ENCODE measurements around the gene SRSF3. TPM values are rescaled to one million over a fixed set of nuclear protein-coding genes. Genes with fewer than 3 reads are reported as not detected.

SRSF3 gene
- total and polyA plus RNA-seq, 9 of the 15 experiments (the other 6 are each of a cell fraction or from before 2014, with no cell fraction given): 337 to 1,200 (median 518) TPM

DNA sequence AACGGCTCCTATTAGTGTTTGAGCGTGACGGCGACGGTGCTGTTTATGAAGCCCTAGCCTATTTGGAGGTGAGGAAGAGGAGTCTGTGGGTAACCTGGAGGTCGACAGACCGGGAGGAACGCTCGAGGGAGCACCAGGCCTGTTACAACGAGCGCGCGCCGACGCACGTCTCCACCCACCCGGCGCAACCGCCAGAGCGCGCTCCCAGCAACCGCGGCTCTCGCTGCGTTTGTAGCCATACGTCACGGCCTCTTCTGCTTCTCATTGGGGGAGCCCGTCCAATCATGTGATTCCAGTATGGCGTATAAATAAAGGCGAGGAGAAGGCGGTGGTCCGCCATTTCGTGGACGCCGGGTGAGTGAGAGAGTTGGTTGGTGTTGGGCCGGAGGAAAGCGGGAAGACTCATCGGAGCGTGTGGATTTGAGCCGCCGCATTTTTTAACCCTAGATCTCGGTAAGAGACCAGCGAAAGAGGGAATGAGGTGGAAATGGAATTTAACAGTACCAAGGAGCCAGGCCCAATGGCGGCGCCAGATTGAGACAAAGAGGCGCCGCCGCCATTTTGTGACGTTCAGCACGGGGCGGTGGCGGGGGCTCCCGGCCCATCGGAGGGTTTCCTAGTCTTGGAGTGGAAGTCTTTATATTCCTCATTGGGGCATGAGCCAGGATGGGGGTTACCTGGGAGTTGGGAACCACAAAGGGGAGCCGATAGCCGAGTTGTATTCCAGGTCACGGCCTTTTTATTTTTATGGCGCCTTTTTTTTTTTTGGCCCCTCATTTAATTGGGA, at the start of gene SRSF3 (continued):
- TF ChIP-seq, protein P1, sequence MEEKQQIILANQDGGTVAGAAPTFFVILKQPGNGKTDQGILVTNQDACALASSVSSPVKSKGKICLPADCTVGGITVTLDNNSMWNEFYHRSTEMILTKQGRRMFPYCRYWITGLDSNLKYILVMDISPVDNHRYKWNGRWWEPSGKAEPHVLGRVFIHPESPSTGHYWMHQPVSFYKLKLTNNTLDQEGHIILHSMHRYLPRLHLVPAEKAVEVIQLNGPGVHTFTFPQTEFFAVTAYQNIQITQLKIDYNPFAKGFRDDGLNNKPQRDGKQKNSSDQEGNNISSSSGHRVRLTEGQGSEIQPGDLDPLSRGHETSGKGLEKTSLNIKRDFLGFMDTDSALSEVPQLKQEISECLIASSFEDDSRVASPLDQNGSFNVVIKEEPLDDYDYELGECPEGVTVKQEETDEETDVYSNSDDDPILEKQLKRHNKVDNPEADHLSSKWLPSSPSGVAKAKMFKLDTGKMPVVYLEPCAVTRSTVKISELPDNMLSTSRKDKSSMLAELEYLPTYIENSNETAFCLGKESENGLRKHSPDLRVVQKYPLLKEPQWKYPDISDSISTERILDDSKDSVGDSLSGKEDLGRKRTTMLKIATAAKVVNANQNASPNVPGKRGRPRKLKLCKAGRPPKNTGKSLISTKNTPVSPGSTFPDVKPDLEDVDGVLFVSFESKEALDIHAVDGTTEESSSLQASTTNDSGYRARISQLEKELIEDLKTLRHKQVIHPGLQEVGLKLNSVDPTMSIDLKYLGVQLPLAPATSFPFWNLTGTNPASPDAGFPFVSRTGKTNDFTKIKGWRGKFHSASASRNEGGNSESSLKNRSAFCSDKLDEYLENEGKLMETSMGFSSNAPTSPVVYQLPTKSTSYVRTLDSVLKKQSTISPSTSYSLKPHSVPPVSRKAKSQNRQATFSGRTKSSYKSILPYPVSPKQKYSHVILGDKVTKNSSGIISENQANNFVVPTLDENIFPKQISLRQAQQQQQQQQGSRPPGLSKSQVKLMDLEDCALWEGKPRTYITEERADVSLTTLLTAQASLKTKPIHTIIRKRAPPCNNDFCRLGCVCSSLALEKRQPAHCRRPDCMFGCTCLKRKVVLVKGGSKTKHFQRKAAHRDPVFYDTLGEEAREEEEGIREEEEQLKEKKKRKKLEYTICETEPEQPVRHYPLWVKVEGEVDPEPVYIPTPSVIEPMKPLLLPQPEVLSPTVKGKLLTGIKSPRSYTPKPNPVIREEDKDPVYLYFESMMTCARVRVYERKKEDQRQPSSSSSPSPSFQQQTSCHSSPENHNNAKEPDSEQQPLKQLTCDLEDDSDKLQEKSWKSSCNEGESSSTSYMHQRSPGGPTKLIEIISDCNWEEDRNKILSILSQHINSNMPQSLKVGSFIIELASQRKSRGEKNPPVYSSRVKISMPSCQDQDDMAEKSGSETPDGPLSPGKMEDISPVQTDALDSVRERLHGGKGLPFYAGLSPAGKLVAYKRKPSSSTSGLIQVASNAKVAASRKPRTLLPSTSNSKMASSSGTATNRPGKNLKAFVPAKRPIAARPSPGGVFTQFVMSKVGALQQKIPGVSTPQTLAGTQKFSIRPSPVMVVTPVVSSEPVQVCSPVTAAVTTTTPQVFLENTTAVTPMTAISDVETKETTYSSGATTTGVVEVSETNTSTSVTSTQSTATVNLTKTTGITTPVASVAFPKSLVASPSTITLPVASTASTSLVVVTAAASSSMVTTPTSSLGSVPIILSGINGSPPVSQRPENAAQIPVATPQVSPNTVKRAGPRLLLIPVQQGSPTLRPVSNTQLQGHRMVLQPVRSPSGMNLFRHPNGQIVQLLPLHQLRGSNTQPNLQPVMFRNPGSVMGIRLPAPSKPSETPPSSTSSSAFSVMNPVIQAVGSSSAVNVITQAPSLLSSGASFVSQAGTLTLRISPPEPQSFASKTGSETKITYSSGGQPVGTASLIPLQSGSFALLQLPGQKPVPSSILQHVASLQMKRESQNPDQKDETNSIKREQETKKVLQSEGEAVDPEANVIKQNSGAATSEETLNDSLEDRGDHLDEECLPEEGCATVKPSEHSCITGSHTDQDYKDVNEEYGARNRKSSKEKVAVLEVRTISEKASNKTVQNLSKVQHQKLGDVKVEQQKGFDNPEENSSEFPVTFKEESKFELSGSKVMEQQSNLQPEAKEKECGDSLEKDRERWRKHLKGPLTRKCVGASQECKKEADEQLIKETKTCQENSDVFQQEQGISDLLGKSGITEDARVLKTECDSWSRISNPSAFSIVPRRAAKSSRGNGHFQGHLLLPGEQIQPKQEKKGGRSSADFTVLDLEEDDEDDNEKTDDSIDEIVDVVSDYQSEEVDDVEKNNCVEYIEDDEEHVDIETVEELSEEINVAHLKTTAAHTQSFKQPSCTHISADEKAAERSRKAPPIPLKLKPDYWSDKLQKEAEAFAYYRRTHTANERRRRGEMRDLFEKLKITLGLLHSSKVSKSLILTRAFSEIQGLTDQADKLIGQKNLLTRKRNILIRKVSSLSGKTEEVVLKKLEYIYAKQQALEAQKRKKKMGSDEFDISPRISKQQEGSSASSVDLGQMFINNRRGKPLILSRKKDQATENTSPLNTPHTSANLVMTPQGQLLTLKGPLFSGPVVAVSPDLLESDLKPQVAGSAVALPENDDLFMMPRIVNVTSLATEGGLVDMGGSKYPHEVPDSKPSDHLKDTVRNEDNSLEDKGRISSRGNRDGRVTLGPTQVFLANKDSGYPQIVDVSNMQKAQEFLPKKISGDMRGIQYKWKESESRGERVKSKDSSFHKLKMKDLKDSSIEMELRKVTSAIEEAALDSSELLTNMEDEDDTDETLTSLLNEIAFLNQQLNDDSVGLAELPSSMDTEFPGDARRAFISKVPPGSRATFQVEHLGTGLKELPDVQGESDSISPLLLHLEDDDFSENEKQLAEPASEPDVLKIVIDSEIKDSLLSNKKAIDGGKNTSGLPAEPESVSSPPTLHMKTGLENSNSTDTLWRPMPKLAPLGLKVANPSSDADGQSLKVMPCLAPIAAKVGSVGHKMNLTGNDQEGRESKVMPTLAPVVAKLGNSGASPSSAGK (IDR thresholded peaks at IDR 0.05): peak; percentile 79
- TF ChIP-seq, protein P2, sequence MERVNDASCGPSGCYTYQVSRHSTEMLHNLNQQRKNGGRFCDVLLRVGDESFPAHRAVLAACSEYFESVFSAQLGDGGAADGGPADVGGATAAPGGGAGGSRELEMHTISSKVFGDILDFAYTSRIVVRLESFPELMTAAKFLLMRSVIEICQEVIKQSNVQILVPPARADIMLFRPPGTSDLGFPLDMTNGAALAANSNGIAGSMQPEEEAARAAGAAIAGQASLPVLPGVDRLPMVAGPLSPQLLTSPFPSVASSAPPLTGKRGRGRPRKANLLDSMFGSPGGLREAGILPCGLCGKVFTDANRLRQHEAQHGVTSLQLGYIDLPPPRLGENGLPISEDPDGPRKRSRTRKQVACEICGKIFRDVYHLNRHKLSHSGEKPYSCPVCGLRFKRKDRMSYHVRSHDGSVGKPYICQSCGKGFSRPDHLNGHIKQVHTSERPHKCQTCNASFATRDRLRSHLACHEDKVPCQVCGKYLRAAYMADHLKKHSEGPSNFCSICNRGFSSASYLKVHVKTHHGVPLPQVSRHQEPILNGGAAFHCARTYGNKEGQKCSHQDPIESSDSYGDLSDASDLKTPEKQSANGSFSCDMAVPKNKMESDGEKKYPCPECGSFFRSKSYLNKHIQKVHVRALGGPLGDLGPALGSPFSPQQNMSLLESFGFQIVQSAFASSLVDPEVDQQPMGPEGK (CRISPR knock-in tag; IDR thresholded peaks at IDR 0.05; ENCODE audit: borderline replicate concordance): peak; percentile 88
- TF ChIP-seq WHSC1 (IDR thresholded peaks at IDR 0.05; ENCODE audit: low read length) (no peak), FOXK2 (conservative IDR thresholded peaks at IDR 0.05 in 1 of 2, IDR thresholded peaks at IDR 0.05 in 1 of 2; ENCODE audit: low read depth in 2 of 2) (peak; percentile 88 to 89; a peak in 3 of 4 replicates), PURB (CRISPR knock-in tag; IDR thresholded peaks at IDR 0.05; ENCODE audit: low read depth) (no peak), ZNF3 (CRISPR knock-in tag; IDR thresholded peaks at IDR 0.05) (peak; percentile 52; the same call in 1 of the 2 replicates)
- TF ChIP-seq, protein P3, sequence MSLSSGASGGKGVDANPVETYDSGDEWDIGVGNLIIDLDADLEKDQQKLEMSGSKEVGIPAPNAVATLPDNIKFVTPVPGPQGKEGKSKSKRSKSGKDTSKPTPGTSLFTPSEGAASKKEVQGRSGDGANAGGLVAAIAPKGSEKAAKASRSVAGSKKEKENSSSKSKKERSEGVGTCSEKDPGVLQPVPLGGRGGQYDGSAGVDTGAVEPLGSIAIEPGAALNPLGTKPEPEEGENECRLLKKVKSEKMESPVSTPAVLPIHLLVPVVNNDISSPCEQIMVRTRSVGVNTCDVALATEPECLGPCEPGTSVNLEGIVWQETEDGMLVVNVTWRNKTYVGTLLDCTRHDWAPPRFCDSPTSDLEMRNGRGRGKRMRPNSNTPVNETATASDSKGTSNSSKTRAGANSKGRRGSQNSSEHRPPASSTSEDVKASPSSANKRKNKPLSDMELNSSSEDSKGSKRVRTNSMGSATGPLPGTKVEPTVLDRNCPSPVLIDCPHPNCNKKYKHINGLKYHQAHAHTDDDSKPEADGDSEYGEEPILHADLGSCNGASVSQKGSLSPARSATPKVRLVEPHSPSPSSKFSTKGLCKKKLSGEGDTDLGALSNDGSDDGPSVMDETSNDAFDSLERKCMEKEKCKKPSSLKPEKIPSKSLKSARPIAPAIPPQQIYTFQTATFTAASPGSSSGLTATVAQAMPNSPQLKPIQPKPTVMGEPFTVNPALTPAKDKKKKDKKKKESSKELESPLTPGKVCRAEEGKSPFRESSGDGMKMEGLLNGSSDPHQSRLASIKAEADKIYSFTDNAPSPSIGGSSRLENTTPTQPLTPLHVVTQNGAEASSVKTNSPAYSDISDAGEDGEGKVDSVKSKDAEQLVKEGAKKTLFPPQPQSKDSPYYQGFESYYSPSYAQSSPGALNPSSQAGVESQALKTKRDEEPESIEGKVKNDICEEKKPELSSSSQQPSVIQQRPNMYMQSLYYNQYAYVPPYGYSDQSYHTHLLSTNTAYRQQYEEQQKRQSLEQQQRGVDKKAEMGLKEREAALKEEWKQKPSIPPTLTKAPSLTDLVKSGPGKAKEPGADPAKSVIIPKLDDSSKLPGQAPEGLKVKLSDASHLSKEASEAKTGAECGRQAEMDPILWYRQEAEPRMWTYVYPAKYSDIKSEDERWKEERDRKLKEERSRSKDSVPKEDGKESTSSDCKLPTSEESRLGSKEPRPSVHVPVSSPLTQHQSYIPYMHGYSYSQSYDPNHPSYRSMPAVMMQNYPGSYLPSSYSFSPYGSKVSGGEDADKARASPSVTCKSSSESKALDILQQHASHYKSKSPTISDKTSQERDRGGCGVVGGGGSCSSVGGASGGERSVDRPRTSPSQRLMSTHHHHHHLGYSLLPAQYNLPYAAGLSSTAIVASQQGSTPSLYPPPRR (CRISPR knock-in tag; IDR thresholded peaks at IDR 0.05; ENCODE audit: borderline replicate concordance): peak; percentile 87; the same call in 1 of the 2 replicates
